ENCODE results near the gene ZSCAN5C. TPM values are rescaled to one million over a fixed set of nuclear protein-coding genes. Genes with fewer than 3 reads are reported as not detected.

The ZSCAN5C gene
- total and polyA plus RNA-seq, 2 of the 8 experiments (the other 6 are each of a cell fraction or from before 2014, with no cell fraction given): not detected

- CTCF ChIA-PET (ENCODE audit: partially characterized antibody): interaction anchor here (0.6 to 4.6 kb wide), 8 partner anchors 15 to 128 kb away, joined by 3 to 15 read pairs (median 4); no protein-coding TSS in a partner anchor
- Histone ChIP-seq H3K14ac (ENCODE audit: insufficient read length) (no peak overlapping the region), H3K18ac (ENCODE audit: extremely low read depth, low read length) (no peak overlapping the region), H3K79me1 (ENCODE audit: low read depth, low read length) (no peaks in the 10 kb centered on the region), H3K4me3 (ENCODE audit: extremely low read depth in 1 of 4, insufficient read depth in 2 of 4, low read depth in 3 of 4, low read length in 4 of 4) (no peak overlapping the region), H3K27me3 (replicated peaks in 1 of 4; ENCODE audit: control insufficient read depth in 3 of 4, extremely low read depth in 1 of 4, insufficient read depth in 3 of 4, low read length in 3 of 4) (no peaks in the 10 kb centered on the region; a peak in 1 of 7 replicates), H2BK5ac (ENCODE audit: low read depth, low read length) (no peak overlapping the region), H3K4ac (replicated peaks; ENCODE audit: insufficient read length, low read depth, low read length) (no peak overlapping the region), H4K20me1 (replicated peaks in 1 of 2; ENCODE audit: control insufficient read depth in 1 of 2, insufficient read depth in 2 of 2, low read length in 2 of 2) (no peaks in the 10 kb centered on the region), H3K23ac (ENCODE audit: insufficient read length) (no peak overlapping the region), H3K9ac (replicated peaks in 1 of 4; ENCODE audit: extremely low read depth in 1 of 4, low read depth in 3 of 4, low read length in 3 of 4) (no peak overlapping the region), H3K36me3 (ENCODE audit: control insufficient read depth in 2 of 4, insufficient read depth in 4 of 4, low read length in 3 of 4) (no peaks in the 10 kb centered on the region), H3K56ac (replicated peaks; ENCODE audit: insufficient read length, low read depth, low read length) (no peak overlapping the region), H3K27ac (ENCODE audit: low read depth, low read length) (no peak overlapping the region), H2BK120ac (replicated peaks; ENCODE audit: low read depth, low read length) (no peak overlapping the region), H3K9me3 (ENCODE audit: insufficient read depth in 2 of 2, low read depth in 1 of 2, low read length in 1 of 2) (no peaks in the 10 kb centered on the region), H3K4me1 (replicated peaks in 1 of 4; ENCODE audit: control insufficient read depth in 3 of 4, insufficient read depth in 4 of 4, low read length in 3 of 4) (no peaks in the 10 kb centered on the region), H2BK15ac (ENCODE audit: low read length) (no peak overlapping the region), H3K79me2 (ENCODE audit: control insufficient read depth in 1 of 2, insufficient read depth in 2 of 2, low read length in 2 of 2) (no peaks in the 10 kb centered on the region), H2BK12ac (ENCODE audit: low read depth, low read length) (no peak overlapping the region), H3K23me2 (ENCODE audit: low read depth, low read length) (no peaks in the 10 kb centered on the region), H2AFZ (ENCODE audit: low read length) (no peak overlapping the region), H3K4me2 (ENCODE audit: insufficient read depth in 1 of 2, low read depth in 2 of 2, low read length in 2 of 2) (no peak overlapping the region), H4K8ac (ENCODE audit: extremely low read depth, insufficient read depth, low read length) (no peak overlapping the region), H4K5ac (ENCODE audit: insufficient read length, low read depth, low read length) (no peak overlapping the region), H2AK5ac (ENCODE audit: low read depth, low read length) (no peak overlapping the region), H4K91ac (replicated peaks; ENCODE audit: insufficient read length, low read length) (no peak overlapping the region), H2BK20ac (ENCODE audit: low read length) (no peak overlapping the region)
- TF ChIP-seq KDM4A (IDR thresholded peaks at IDR 0.05; ENCODE audit: low read depth, low read length, severe bottlenecking): no peak
- no peak for TF ChIP-seq MAFK (IDR thresholded peaks at IDR 0.05; ENCODE audit: low read depth, low read length)
- TF ChIP-seq USF2 (IDR thresholded peaks at IDR 0.05; ENCODE audit: low read length): no peak
- TF ChIP-seq TAF1 (IDR thresholded peaks at IDR 0.05; ENCODE audit: low read depth, low read length): no peak
- no peak for TF ChIP-seq GTF2F1 (IDR thresholded peaks at IDR 0.05; ENCODE audit: borderline replicate concordance, low read depth, low read length)
- no peak for TF ChIP-seq ZNF274 (IDR thresholded peaks at IDR 0.05; ENCODE audit: borderline replicate concordance, extremely low read depth, low read length)
- TF ChIP-seq EP300 (IDR thresholded peaks at IDR 0.05; ENCODE audit: borderline replicate concordance in 1 of 2, low read depth in 2 of 2, low read length in 2 of 2): no peak
- no peak for TF ChIP-seq BRCA1 (IDR thresholded peaks at IDR 0.05; ENCODE audit: low read depth, low read length)
- FAIRE-seq: no peak
- WGBS, 2 experiments (ENCODE audit: extremely low coverage in 1 of 2, insufficient coverage in 1 of 2, insufficient read length in 1 of 2, insufficient replicate concordance in 2 of 2, low coverage in 1 of 2, low lambda C conversion rate in 2 of 2, missing lambda C conversion rate in 1 of 2): 85% methylated on average over 10 of the region's 12 CpGs; no CpG with 5 or more reads in 1 of the 2 experiments
- DNase-seq (ENCODE audit: low read depth in 1 of 2, low spot score in 2 of 2): no peak
- POLR2A ChIA-PET (ENCODE audit: partially characterized antibody): interaction anchor here (0.6 kb wide), 1 partner anchor 16 kb away, joined by 3 read pairs; no protein-coding TSS in a partner anchor
These were observed 8.0 kb upstream of the ZSCAN5C start for GRCh38 chr19:56193981-56194640.

Data from H1 (cell line).